ENCODE measurements around the gene CRK.
A peak's percentile ranks its signal among the peaks of the same experiment; 100 is the strongest.
"Not testable (repeated sequence)": the region's sequence is repeated elsewhere in the genome, so short reads cannot be mapped to it uniquely, and the experiment has no call there.

The CRK gene

DNA sequence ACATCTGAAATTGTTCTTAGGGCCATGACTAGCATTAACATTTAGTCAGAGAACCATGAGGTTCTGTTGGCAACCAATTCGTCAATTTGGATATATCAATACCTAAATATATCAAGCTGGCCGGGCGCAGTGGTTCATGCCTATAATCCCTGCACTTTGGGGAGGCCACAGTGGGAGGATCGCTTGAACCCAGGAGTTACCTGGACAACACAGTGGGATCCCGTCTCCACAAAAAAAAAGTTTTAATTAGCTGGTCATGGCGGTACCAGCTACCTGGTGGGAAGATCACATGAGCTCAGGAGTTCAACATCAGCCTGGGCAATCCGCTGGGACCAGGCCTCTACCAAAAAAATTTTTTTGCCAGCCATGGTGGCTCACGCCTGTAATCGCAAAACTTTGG is 64.5 kb downstream of the CRK start:
- Histone ChIP-seq H3K4me1 (peaks cover 76% of the 10 kb centered on the region), H3K9ac (no peak overlapping the region), H3K27me3 (no peaks in the 10 kb centered on the region), H3K4me3 (no peak overlapping the region), H4K20me1 (peaks cover 100% of the 10 kb centered on the region), H3K36me3 (peaks cover 66% of the 10 kb centered on the region), H3K27ac (no peak overlapping the region), H3K4me2 (peak overlapping the region; percentile 27), H3K9me3 (no peaks in the 10 kb centered on the region)
- TF ChIP-seq Cebpa-rat (IDR thresholded peaks at IDR 0.05), result no peak

DNA sequence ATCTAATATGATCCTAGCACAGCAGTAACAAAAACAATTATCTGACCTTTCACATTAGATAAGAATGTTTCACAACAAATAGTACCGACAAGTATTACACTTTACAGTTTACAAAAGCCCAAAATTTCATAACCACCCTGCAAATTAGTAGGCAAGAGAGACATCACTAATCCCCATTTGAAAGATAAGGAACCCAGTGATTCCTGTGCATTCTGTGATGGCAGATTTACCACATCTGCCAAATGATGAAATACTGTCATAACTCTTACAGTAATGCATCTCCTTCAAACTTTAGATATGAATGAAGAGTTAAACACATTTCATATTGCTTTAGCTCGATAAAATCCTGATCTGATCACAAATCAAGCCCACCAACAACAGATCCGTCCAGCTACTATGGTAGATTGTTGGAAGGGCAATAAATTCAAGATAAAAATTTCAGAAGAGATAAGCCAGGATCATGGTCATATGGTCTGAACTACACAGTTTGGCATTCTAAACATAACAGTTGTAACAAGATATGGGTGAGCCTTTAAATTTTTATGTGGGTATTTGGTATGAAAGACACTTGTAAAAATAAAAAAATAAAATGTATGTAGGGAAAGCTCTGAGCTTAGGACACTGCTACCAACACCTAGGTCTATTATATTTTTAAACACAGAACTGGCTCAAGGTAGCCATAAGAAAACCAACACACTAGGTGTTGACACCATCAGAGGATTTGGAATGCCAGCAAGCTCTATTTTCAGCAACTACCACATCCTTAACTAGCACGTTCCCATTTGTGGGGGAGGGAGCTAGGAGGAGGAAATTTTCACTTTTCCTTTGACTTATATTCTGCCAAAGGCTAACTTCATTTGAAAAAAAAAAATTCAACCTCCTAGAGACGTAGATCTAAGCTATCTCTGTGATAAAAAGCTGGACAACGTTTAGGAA is 65.3 kb downstream of the CRK start:
- Histone ChIP-seq H3K4me1 (peaks cover 73% of the 10 kb centered on the region), H3K9ac (no peak overlapping the region), H3K4me3 (no peak overlapping the region), H3K9me3 (no peaks in the 10 kb centered on the region), H4K20me1 (peaks cover 100% of the 10 kb centered on the region), H3K4me2 (peak overlapping the region; percentile 27), H3K27ac (no peak overlapping the region), H3K36me3 (peaks cover 65% of the 10 kb centered on the region), H3K27me3 (no peaks in the 10 kb centered on the region)
- no peak for TF ChIP-seq Cebpa-rat (IDR thresholded peaks at IDR 0.05)

DNA sequence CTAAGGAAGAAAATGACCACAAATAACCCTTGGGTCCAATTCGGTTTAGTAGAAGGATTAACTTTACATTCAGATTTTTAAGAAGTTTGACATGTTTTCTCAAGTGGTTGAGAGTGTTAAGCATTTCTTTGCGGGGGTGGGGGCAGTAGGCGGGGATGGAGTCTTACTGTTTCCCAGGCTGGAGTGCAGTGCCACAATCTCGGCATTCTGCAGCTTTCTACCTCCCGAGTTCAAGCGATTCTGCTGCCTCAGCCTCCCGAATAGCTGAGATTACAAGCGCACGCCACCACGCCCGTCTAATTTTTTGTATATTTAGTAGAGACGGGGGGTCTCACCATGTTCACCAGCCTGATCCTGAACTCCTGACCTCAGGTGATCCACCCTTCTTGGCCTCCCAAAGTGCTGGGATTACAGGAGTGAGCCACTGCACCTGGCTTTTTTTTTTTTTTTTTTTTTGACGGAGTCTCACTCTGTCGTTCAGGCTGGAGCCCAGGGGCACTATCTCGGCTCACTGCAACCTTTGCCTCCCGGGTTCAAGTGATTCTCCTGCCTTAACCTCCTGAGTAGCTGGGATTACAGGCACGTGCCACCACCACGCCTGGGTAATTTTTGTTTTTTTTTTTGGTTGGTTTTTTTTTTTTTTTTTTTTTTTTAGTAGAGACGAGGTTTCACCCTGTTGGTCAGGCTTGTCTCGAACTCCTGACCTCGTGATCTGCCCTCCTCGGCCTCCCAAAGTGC is 68.4 kb downstream of the CRK start:
- H3K27me3 ChIP-seq, H3K4me2 ChIP-seq, H3K4me3 ChIP-seq, H3K9me3 ChIP-seq, H3K27ac ChIP-seq, H3K9ac ChIP-seq: not testable (repeated sequence)
- Histone ChIP-seq H3K4me1 (peaks cover 64% of the 10 kb centered on the region), H4K20me1 (peaks cover 100% of the 10 kb centered on the region), H3K36me3 (peaks cover 69% of the 10 kb centered on the region)

DNA sequence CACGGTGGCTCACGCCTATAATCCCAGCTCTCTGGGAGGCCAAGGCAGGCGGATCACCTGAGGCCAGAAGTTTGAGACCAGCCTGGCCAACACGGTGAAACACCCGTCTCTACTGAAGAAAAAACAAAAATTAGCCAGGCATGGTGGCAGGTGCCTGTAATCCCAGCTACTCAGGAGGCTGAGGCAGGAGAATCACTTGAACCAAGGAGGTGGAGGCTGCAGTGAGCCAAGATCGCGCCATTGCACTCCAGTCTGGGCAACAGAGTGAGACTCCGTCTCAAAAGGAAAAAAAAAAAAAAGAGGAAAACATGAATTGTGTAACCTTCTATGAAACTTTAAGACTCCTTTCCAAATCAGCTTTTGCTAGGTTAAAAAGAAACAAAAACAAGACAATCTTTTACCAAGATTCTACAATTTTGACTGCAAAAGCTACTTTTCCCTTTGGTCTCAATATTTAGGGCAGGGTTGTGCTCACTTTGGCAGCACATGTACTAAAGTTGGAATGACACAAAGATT is 69.3 kb downstream of the CRK start:
- H3K27ac ChIP-seq, H3K4me2 ChIP-seq, H3K9ac ChIP-seq, H3K27me3 ChIP-seq, H3K4me3 ChIP-seq, H3K9me3 ChIP-seq: not testable (repeated sequence)
- peaks cover 100% of the 10 kb centered on the region for H4K20me1 ChIP-seq
- H3K36me3 ChIP-seq, result peaks cover 64% of the 10 kb centered on the region
- peaks cover 56% of the 10 kb centered on the region for H3K4me1 ChIP-seq

DNA sequence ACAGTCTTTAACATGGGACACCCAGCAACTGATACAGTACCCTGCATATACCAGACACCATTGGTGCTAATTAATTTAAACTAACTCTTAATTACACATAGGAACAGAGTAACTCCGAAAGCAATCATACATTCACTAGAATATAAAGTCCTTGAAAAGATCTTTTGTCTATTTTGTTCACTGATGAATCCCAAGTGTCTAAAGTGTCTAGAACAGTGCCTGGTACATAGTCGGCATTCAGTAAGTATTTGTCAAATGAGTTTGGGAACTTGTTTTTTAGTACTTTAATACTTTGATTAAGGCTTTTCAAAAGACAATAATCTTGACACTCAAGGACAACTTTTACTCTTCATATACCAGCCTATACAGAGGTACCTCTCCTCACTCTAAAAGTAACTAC is 69.8 kb downstream of the CRK start:
- H3K4me3 ChIP-seq, result no peak overlapping the region
- peaks cover 59% of the 10 kb centered on the region for H3K36me3 ChIP-seq
- no peak overlapping the region for H3K9ac ChIP-seq
- peaks cover 100% of the 10 kb centered on the region for H4K20me1 ChIP-seq
- H3K4me2 ChIP-seq, result no peak overlapping the region
- TF ChIP-seq Cebpa-rat (IDR thresholded peaks at IDR 0.05), result no peak
- peaks cover 56% of the 10 kb centered on the region for H3K4me1 ChIP-seq
- no peaks in the 10 kb centered on the region for H3K9me3 ChIP-seq
- no peak overlapping the region for H3K27ac ChIP-seq
- no peaks in the 10 kb centered on the region for H3K27me3 ChIP-seq

DNA sequence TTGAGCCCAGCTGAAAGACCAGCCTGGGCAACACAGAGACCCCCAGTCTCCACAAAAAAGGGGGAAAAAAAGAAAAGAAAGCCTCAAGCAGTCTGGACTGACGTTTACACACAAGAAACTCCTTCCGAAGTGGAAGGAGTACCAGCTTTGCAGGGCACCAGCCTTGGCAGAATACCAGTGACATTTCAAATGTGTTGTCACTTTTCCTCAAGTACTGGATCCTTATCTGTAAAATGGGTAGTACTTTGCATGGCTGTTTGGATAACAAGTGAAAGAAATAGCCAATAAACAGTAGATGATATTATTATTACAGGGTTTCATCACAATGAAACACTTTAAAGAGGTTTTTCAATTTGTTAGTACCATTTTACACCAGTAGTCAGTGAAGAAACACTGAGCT is 70.2 kb downstream of the CRK start:
- TF ChIP-seq Cebpa-rat (IDR thresholded peaks at IDR 0.05), result no peak
- H3K4me3 ChIP-seq, result no peak overlapping the region
- H3K36me3 ChIP-seq, result peaks cover 63% of the 10 kb centered on the region
- H3K9ac ChIP-seq, result no peak overlapping the region; the same call in 1 of the 2 replicates
- peaks cover 100% of the 10 kb centered on the region for H4K20me1 ChIP-seq
- H3K4me1 ChIP-seq, result peaks cover 56% of the 10 kb centered on the region
- H3K27me3 ChIP-seq, result no peaks in the 10 kb centered on the region
- peak overlapping the region; percentile 28 for H3K4me2 ChIP-seq
- no peak overlapping the region for H3K27ac ChIP-seq
- no peaks in the 10 kb centered on the region for H3K9me3 ChIP-seq

DNA sequence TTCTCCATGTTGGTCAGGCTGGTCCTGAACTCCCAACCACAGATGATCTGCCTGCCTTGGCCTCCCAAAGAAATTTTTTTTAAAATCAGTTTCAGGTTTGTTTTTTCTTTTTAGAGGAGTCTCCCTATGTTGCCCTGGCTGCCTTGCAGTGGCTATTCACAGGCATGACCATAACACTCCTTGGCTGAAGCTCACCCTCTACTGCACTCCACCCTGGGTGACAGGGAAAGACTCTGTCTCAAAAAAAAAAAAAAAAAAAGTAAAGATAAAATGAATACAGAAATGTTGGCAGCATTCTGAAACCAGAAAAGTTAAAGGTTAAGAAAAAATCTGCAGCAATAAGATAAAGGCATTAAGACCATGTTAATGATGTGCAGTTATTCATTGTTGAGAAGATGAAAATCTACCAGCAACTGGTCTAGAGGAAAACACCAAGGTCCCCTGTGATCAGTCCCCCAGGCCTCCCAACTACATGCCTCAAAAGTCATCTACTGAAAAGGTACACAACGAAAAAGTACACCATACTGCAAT is 71.1 kb downstream of the CRK start:
- H3K4me1 ChIP-seq, result peaks cover 57% of the 10 kb centered on the region
- H3K36me3 ChIP-seq, result peaks cover 69% of the 10 kb centered on the region
- no peak overlapping the region for H3K9ac ChIP-seq
- H3K27ac ChIP-seq, result no peak overlapping the region
- H3K9me3 ChIP-seq, result no peaks in the 10 kb centered on the region
- TF ChIP-seq Cebpa-rat (IDR thresholded peaks at IDR 0.05), result no peak
- no peak overlapping the region for H3K4me3 ChIP-seq
- H4K20me1 ChIP-seq, result peaks cover 100% of the 10 kb centered on the region
- H3K27me3 ChIP-seq, result no peaks in the 10 kb centered on the region
- H3K4me2 ChIP-seq, result peak overlapping the region; percentile 28; the same call in 1 of the 2 replicates

DNA sequence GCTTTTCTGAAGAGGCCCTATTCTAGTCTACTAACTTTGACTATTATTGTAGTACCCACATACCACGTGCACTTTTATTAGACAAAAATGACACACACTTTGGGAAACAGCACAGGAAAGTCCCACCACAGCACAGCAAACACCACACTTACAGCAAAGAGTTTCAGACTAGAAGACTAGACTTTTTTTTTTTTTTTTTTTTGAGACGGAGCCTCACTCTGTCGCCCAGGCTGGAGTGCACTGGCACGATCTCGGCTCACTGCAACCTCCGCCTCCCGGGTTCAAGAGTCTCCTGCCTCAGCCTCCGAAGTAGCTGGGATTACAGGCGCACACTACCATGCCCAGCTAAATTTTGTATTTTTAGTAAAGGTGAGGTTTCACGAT is 76.1 kb downstream of the CRK start:
- TF ChIP-seq Cebpa-rat (IDR thresholded peaks at IDR 0.05), result no peak
- Histone ChIP-seq H3K9me3 (no peaks in the 10 kb centered on the region), H3K4me3 (no peak overlapping the region), H4K20me1 (peaks cover 100% of the 10 kb centered on the region), H3K36me3 (peaks cover 83% of the 10 kb centered on the region), H3K4me2 (no peak overlapping the region; the same call in 1 of the 2 replicates), H3K27ac (no peak overlapping the region), H3K4me1 (peaks cover 75% of the 10 kb centered on the region), H3K27me3 (no peaks in the 10 kb centered on the region), H3K9ac (no peak overlapping the region)

DNA sequence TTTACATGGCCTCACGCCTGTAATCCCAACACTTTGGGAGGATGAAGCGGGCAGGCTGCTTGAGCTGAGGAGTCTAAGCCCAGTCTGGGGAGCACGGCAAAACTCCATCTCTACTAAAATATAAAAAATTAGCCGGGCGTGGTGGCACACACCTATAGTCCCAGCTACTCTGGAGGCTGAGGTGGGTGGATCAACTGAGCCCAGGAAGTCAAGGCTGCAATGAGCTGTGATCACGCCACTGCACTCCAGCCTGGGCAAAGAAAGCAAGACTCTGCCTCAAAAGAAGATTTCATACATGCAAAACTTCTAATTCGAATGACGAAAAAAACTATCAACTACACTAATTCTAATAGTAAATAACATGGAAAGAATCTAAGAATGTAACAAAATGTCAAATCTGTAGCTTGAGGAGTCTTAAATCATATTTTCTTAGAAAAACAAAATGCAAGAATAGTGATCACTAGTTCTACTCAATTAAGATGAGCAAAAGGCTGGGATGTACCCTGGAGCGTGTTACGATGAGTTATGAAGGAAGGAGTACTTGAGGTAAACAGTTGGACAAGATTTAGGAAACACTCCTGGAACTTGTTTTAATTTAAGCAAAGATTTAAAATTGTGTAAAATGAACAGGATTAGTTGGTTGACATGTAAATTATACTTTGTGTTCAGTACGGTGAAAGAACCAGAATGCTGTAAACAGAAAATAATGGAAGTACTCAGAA is 76.7 kb downstream of the CRK start:
- Histone ChIP-seq H3K9me3 (no peaks in the 10 kb centered on the region), H3K4me3 (no peak overlapping the region), H4K20me1 (peaks cover 100% of the 10 kb centered on the region), H3K27ac (no peak overlapping the region), H3K36me3 (peaks cover 83% of the 10 kb centered on the region), H3K27me3 (no peaks in the 10 kb centered on the region), H3K4me1 (peaks cover 74% of the 10 kb centered on the region), H3K4me2 (no peak overlapping the region), H3K9ac (no peak overlapping the region)
- TF ChIP-seq Cebpa-rat (IDR thresholded peaks at IDR 0.05), result no peak

DNA sequence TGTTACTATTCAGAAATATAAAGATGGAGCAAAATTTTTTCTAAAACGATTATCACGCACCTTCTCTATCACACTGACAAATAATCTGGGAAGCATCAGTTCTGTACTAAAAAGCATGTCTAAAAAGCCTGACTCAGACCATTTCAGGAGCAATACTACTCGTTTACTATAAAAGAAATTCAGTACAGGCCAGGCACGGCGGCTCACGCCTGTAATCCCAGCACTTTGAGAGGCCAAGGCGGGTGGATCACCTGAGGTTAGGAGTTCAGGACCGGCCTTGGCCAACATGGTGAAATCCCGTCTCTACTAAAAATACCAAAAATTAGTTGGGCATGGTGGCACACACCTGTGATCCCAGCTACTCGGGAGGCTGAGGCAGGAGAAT is 77.6 kb downstream of the CRK start:
- H4K20me1 ChIP-seq, result peaks cover 100% of the 10 kb centered on the region
- H3K4me1 ChIP-seq, result peaks cover 71% of the 10 kb centered on the region
- H3K9me3 ChIP-seq, H3K27ac ChIP-seq, H3K9ac ChIP-seq, H3K4me3 ChIP-seq, H3K4me2 ChIP-seq, H3K27me3 ChIP-seq: not testable (repeated sequence)
- H3K36me3 ChIP-seq, result peaks cover 83% of the 10 kb centered on the region
